ENCODE measurements around the gene PCSK5. TPM values are rescaled to one million over a fixed set of nuclear protein-coding genes. Genes with fewer than 3 reads are reported as not detected.

PCSK5 gene
- total and polyA plus RNA-seq, 2 donors (not counting 3 experiments of a cell fraction or from before 2014, with no cell fraction given), result 2.6 to 4.8 TPM

DNA sequence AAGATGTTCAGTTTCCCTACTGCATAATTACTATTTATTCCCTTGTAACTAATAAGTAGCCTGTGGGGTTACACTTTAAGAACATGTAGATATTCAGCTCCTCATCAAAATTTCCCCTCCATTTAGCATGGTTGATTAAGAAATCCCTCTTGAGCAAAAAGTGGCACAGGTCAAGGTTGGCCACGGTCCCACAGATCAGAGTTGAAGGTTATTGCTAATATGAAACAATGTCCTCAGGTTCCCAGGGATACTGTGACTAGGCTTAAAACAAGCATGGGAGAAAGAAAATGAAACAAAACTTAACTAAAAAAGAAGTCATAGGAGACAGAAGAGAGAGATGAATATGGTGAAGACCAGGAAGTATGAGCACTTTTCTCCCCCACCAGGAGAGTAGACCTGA lies 439.6 kb downstream of the PCSK5 start:
- dilution Hi-C loops (cut with MboI; ENCODE audit: extremely low pct_ligation_motif_present, low sequenced_read_pairs), result no loop called here
- Histone ChIP-seq H3K4me2 (ENCODE audit: insufficient read depth, low read length) (no peak overlapping the region), H3K4me1 (ENCODE audit: control insufficient read depth, extremely low read depth, insufficient read depth, low read length) (no peaks in the 10 kb centered on the region), H3K9me1 (replicated peaks; ENCODE audit: control insufficient read depth, extremely low read depth, insufficient read depth, low read length) (no peaks in the 10 kb centered on the region), H3K36me3 (ENCODE audit: control insufficient read depth in 2 of 2, extremely low read depth in 1 of 2, insufficient read depth in 2 of 2, low read length in 2 of 2) (no peaks in the 10 kb centered on the region), H3K27ac (ENCODE audit: insufficient read depth, low read depth, low read length) (no peak overlapping the region), H2AFZ (ENCODE audit: low read depth, low read length) (no peak overlapping the region), H3K9ac (replicated peaks; ENCODE audit: extremely low read depth, insufficient read depth, low read length) (no peak overlapping the region), H3K9me3 (replicated peaks; ENCODE audit: control insufficient read depth, insufficient read depth, low read length) (no peaks in the 10 kb centered on the region), H3K27me3 (ENCODE audit: control insufficient read depth in 2 of 2, insufficient read depth in 2 of 2, low read length in 2 of 2) (peaks cover 5 to 8% of the 10 kb centered on the region in 2 experiments), H3K4me3 (replicated peaks in 1 of 3; ENCODE audit: insufficient read depth in 1 of 3, low read depth in 1 of 3, low read length in 3 of 3) (no peak overlapping the region), H4K20me1 (replicated peaks; ENCODE audit: control insufficient read depth, extremely low read depth, insufficient read depth, low read length) (no peaks in the 10 kb centered on the region), H3K79me2 (ENCODE audit: control insufficient read depth, insufficient read depth, low read length) (no peaks in the 10 kb centered on the region)
- no TSS peak for BruUV-seq (replicated peaks)
- POLR2A ChIA-PET, result no interaction called here
- TF ChIP-seq, protein P1, sequence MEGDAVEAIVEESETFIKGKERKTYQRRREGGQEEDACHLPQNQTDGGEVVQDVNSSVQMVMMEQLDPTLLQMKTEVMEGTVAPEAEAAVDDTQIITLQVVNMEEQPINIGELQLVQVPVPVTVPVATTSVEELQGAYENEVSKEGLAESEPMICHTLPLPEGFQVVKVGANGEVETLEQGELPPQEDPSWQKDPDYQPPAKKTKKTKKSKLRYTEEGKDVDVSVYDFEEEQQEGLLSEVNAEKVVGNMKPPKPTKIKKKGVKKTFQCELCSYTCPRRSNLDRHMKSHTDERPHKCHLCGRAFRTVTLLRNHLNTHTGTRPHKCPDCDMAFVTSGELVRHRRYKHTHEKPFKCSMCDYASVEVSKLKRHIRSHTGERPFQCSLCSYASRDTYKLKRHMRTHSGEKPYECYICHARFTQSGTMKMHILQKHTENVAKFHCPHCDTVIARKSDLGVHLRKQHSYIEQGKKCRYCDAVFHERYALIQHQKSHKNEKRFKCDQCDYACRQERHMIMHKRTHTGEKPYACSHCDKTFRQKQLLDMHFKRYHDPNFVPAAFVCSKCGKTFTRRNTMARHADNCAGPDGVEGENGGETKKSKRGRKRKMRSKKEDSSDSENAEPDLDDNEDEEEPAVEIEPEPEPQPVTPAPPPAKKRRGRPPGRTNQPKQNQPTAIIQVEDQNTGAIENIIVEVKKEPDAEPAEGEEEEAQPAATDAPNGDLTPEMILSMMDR (IDR thresholded peaks at IDR 0.05; ENCODE audit: extremely low read depth in 1 of 2, insufficient read depth in 1 of 2, low read depth in 1 of 2, low read length in 2 of 2), result no peak
- TF ChIP-seq POLR2AphosphoS5 (IDR thresholded peaks at IDR 0.05; ENCODE audit: insufficient read depth, low read depth, low read length) (no peak), MYC (IDR thresholded peaks at IDR 0.05; ENCODE audit: low read depth, low read length) (no peak), POLR2A (IDR thresholded peaks at IDR 0.05; ENCODE audit: low read depth, low read length) (no peak), JUN (IDR thresholded peaks at IDR 0.05; ENCODE audit: borderline replicate concordance, insufficient read depth, insufficient read length, low read depth) (no peak), FOS (IDR thresholded peaks at IDR 0.05; ENCODE audit: borderline replicate concordance, insufficient read depth, low read length) (no peak), GATA2 (IDR thresholded peaks at IDR 0.05; ENCODE audit: insufficient read depth, insufficient read length, low read depth, low read length) (no peak), EZH2 (IDR thresholded peaks at IDR 0.05; ENCODE audit: borderline replicate concordance, low read depth, low read length, severe bottlenecking) (no peak)
- TF ChIP-seq, protein P2, sequence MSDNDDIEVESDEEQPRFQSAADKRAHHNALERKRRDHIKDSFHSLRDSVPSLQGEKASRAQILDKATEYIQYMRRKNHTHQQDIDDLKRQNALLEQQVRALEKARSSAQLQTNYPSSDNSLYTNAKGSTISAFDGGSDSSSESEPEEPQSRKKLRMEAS (IDR thresholded peaks at IDR 0.05; ENCODE audit: insufficient read depth, insufficient read length), result no peak
- FAIRE-seq (no peak), DNase-seq (ENCODE audit: low read depth, low spot score) (no peak)
- CTCF ChIA-PET, result no interaction called here
- intact Hi-C loops (cut with micrococcal nuclease), result no loop called here
